ENCODE data around the gene CDC27.

- TF ChIP-seq POLR2A (IDR thresholded peaks at IDR 0.05), result no peak
- TF ChIP-seq, protein P1, sequence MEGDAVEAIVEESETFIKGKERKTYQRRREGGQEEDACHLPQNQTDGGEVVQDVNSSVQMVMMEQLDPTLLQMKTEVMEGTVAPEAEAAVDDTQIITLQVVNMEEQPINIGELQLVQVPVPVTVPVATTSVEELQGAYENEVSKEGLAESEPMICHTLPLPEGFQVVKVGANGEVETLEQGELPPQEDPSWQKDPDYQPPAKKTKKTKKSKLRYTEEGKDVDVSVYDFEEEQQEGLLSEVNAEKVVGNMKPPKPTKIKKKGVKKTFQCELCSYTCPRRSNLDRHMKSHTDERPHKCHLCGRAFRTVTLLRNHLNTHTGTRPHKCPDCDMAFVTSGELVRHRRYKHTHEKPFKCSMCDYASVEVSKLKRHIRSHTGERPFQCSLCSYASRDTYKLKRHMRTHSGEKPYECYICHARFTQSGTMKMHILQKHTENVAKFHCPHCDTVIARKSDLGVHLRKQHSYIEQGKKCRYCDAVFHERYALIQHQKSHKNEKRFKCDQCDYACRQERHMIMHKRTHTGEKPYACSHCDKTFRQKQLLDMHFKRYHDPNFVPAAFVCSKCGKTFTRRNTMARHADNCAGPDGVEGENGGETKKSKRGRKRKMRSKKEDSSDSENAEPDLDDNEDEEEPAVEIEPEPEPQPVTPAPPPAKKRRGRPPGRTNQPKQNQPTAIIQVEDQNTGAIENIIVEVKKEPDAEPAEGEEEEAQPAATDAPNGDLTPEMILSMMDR (IDR thresholded peaks at IDR 0.05), result no peak
Measured at GRCh38 chr17:47200325-47200664, 11.2 kb upstream of the CDC27 start.

Data from transverse colon (tissue), 3 donors.